Esophagus squamous epithelium (tissue), 5 donors: ENCODE data around the gene MAPKAP1. TPM values are rescaled to one million over a fixed set of nuclear protein-coding genes. Genes with fewer than 3 reads are reported as not detected.

Source experiments
- DNase-seq: peaks from one replicate; lab custom pipeline; 2025; lab: John Stamatoyannopoulos, UW
- H3K27ac ChIP-seq, 4 donors: fragments of 200-600 bp; sonication (generic); one replicate each; pipeline ENCODE4 v1.5.1; 2016 to 2019; ENCODE audit warnings: mild to moderate bottlenecking in 1 of 4
- H3K27me3 ChIP-seq, 4 donors: fragments of 200-600 bp; sonication (generic); 1 replicate in 3 of 4; 2 replicates in 1 of 4; pipeline versions ENCODE4 v1.5.1 to v1.6.0; 2017 to 2021; ENCODE audit warnings: antibody characterized with exemption in 1 of 4
- H3K36me3 ChIP-seq, 3 donors: fragments of 200-600 bp; sonication (generic); one replicate each; pipeline ENCODE4 v1.5.1; 2016 to 2019
- H3K4me1 ChIP-seq, 3 donors: fragments of 200-600 bp; sonication (generic); one replicate each; pipeline ENCODE4 v1.5.1; 2017 to 2019
- H3K4me3 ChIP-seq, 4 donors: fragments of 200-600 bp; sonication (generic); 1 replicate in 3 of 4; 2 replicates in 1 of 4; pipeline ENCODE4 v1.5.1; 2016 to 2019; ENCODE audit warnings: mild to moderate bottlenecking in 2 of 4, moderate library complexity in 1 of 4
- H3K9me3 ChIP-seq, 3 donors: fragments of 200-600 bp; sonication (generic); one replicate each; pipeline ENCODE4 v1.5.1; 2016 to 2019
- CTCF ChIP-seq, 6 experiments: fragments of 450-650 bp in 4 of 6; fragments of 200-600 bp in 2 of 6; sonication (generic) in 2 of 6; IDR thresholded peaks; one replicate each; pipeline ENCODE4 v1.5.1; 2016 to 2019; ENCODE audit warnings: antibody characterized with exemption in 6 of 6, mild to moderate bottlenecking in 4 of 6, moderate library complexity in 4 of 6
- POLR2A ChIP-seq, 4 donors: fragments of 450-650 bp; IDR thresholded peaks; one replicate each; pipeline ENCODE4 v1.6.1; 2017; ENCODE audit warnings: antibody characterized with exemption in 4 of 4, mild to moderate bottlenecking in 4 of 4, moderate library complexity in 3 of 4
- WGBS, 2 donors: methylation state at CpG; one replicate each; pipeline ENCODE4 v1.1.5; 2018; 5-methylcytosine and 5-hydroxymethylcytosine counted together
- intact Hi-C: fragments of 100-400 bp; cut with DNase I; formaldehyde crosslinking; loops from one replicate; pipeline ENCODE4 v1.15.0; 2022
- total RNA-seq, 4 donors: library from RNA; depleted of rRNA; stranded (reverse); fragments of >200 nt; gene quantifications; one replicate each; pipeline ENCODE4 v1.1.0, GENCODE V29; 2016
- donor health status: DM: yes; HTN: yes; CAD: no.

Gene MAPKAP1
- total RNA-seq, 4 donors from 2014 or later = 59.0 to 87.0 (median 70.9) TPM

- no peaks in the 10 kb centered on the region for H3K4me1 ChIP-seq
- intact Hi-C loops = loop anchor here (10.0 kb wide), 1 partner anchor 204 kb away; no protein-coding TSS in a partner anchor
- no peak overlapping the region for H3K4me3 ChIP-seq
- no peaks in the 10 kb centered on the region for H3K27me3 ChIP-seq
- H3K27ac ChIP-seq = no peak overlapping the region
- no peak for DNase-seq
- WGBS, 2 donors = 75 to 86% methylated on average over 1 to 2 of the region's 3 CpGs
- no peak for TF ChIP-seq CTCF (IDR thresholded peaks at IDR 0.05)
- no peak for TF ChIP-seq POLR2A (IDR thresholded peaks at IDR 0.05)
- H3K9me3 ChIP-seq = no peaks in the 10 kb centered on the region
- no peaks in the 10 kb centered on the region for H3K36me3 ChIP-seq
These were observed 276.0 kb downstream of the MAPKAP1 start for GRCh38 chr9:125431012-125431305.

GRCh38 chr9:125430161-125431011, 276.6 kb downstream of the MAPKAP1 start:
- WGBS, 2 donors = 80 to 84% methylated on average over 8 to 16 of the region's 21 CpGs
- TF ChIP-seq POLR2A (IDR thresholded peaks at IDR 0.05) (no peak), CTCF (IDR thresholded peaks at IDR 0.05) (no peak)
- H3K4me3 ChIP-seq = no peak overlapping the region

GRCh38 chr9:125429476-125430160, 277.4 kb downstream of the MAPKAP1 start:
- TF ChIP-seq CTCF (IDR thresholded peaks at IDR 0.05) = no peak
- TF ChIP-seq POLR2A (IDR thresholded peaks at IDR 0.05) = no peak
- intact Hi-C loops = loop anchor here (10.0 kb wide), 1 partner anchor 205 kb away; no protein-coding TSS in a partner anchor
- H3K9me3 ChIP-seq = no peaks in the 10 kb centered on the region
- H3K36me3 ChIP-seq = no peaks in the 10 kb centered on the region
- H3K27me3 ChIP-seq = no peaks in the 10 kb centered on the region
- no peak overlapping the region for H3K4me3 ChIP-seq
- 80 to 85% methylated on average over 5 to 9 of the region's 20 CpGs for WGBS, 2 donors
- no peak for DNase-seq
- no peak overlapping the region for H3K27ac ChIP-seq
- H3K4me1 ChIP-seq = no peaks in the 10 kb centered on the region

More at GRCh38 chr9:125430161-125431011, 276.6 kb downstream of the MAPKAP1 start:
- Histone ChIP-seq H3K9me3 (no peaks in the 10 kb centered on the region), H3K4me1 (no peaks in the 10 kb centered on the region), H3K27me3 (no peaks in the 10 kb centered on the region), H3K27ac (no peak overlapping the region), H3K36me3 (no peaks in the 10 kb centered on the region)
- intact Hi-C loops = loop anchor here (10.0 kb wide), 1 partner anchor 204 kb away; no protein-coding TSS in a partner anchor
- DNase-seq = no peak

- no peaks in the 10 kb centered on the region for H3K36me3 ChIP-seq
- H3K9me3 ChIP-seq = no peaks in the 10 kb centered on the region
- H3K27me3 ChIP-seq = no peaks in the 10 kb centered on the region
- WGBS, 2 donors = 41 to 47% methylated on average over 3 to 13 of the region's 16 CpGs
- no peak overlapping the region for H3K4me3 ChIP-seq
- intact Hi-C loops = no loop called here
- no peak for DNase-seq
- TF ChIP-seq CTCF (IDR thresholded peaks at IDR 0.05) (no peak), POLR2A (IDR thresholded peaks at IDR 0.05) (no peak)
- no peaks in the 10 kb centered on the region for H3K4me1 ChIP-seq
- H3K27ac ChIP-seq = no peak overlapping the region
These were observed 278.0 kb downstream of the MAPKAP1 start for GRCh38 chr9:125428902-125429467.
